Activated T-cell treated with anti-CD3 and anti-CD28 coated beads, Interleukin-2, amount 50 U/mL, for 1 hour (primary cell): ENCODE measurements around the gene IFNLR1.

Experiments
- DNase-seq: peaks from one replicate; pipeline ENCODE4 v3.0.0-alpha.2; 2020

IFNLR1 gene

DNA sequence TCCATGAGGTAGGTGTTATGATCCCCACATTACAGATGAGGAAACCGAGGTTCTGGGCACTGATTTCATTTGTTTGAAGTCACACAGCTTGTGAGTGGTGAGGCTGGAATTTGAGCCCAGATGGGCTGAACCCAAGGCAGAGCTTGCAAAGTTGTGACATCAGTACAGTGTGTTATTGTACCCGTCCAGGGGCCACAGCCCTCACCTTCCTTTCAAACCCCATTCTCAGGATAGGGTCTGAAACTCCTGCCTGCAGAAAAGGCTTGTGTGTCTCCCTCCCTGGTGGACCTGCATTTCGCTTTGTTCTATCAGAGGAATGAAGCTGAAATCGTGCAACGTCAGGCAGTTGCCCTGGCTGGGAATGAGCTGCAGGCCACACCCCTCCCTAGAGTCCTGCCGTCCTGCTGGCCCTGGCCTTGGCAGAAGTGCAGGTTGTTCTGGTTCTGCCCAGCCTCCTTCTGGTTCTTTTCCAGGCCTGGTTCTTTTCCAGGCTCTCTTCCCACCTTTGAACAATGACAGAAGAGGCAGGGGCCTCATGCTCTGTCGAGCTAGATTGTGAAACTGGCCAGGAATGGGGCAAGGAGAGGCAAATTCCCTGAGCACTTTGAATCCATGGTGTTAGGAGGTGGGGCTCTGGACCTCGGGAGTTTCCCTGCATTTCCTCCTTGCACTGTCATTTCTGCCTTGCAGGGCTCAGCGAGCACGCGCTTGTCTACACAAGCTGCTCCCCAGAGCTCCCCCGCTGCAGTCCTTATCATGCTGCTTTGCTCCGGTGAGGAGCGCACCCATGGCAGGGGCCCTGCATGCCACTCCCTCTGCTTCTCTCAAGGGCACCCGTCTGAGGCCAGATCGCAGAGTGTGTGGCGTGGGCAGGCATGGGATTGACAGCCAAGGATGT, 67.0 kb downstream of the IFNLR1 start:
- DNase-seq, result no peak

DNA sequence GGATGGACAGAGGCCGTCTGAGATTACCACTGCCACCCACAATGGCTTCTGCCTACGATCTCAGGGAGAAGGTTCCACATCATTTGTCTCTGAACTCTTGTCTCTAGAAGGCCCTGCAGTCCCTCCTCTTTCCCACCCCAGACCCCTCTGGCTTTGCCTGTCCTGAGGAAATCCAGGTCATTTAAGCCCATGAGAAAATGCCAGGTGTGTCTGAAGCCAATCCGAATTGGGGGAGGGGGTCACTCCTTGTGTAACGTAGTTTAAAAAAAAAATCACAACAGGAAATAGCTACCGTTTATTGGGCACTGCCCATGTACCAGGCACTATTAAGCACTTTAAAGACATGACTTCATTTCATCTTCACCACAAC, 67.6 kb downstream of the IFNLR1 start:
- no peak for DNase-seq

DNA sequence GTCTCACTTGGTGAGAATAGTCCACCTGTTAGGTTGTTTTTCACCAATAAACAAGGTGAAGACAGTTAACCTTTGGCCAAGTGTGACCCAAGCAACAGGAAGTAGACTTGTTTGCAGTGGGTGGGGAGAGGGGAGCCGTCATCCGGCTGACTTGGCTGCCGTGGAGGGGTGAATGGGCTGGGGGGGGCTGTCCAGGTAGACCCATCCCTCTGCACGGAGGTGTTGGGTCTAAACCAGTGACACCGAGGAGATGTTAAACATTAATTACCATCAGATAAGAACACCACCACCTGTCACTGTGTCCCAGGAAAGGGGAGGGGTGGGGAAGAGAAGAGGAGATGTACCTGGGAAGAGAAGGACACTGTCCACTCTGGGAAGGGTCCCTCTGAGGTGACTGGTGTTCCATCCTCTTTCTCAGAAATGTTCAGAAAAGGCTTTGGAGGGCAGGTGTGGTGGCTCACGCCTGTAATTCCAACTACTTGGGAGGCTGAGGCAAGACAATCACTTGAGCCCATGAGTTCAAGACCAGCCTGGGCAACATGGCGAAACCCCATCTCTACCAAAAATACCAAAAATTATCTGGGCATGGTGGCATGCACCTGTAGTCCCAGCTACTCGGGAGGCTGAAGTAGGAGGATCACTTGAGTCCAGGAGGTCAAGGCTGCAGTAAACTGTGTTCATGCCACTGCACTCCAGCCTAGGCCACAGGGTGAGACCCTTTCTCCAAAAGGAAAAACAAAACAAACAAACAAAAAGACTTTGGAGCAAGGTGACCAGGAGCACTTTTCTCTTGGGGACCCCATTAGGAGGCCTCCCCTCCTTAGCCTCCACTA, 68.5 kb downstream of the IFNLR1 start:
- DNase-seq, result no peak

DNA sequence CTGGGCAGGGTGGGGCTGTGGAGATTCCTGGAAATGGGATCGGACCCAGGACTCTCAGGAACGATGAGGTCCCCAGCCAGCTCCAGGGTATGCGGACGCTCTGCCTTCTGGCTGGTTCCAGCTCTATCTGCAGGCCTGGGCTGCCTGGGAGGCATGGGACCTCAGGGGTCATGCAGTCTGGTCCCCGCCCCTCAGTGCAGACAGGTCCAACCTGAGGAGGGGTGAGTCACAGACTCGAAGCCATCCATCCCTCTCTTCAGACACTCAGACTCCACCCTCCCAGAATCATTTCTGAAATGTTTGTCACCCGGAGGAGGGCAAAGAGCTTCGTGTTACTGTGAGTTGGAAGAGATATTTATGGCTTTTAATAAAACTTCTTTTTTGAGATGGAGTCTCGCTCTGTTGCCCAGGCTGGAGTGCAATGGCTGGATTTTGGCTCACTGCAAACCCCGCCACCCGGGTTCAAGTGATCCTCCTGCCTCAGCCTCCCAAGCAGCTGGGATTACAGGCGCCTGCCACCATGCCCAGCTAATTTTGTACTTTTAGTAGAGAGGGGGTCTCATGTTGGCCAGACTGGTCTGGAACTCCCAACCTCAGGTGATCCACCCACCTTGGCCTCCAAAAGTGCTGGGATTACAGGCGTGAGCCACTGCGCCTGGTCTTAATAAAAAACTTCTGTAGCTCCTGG, 69.2 kb downstream of the IFNLR1 start:
- no peak for DNase-seq

DNA sequence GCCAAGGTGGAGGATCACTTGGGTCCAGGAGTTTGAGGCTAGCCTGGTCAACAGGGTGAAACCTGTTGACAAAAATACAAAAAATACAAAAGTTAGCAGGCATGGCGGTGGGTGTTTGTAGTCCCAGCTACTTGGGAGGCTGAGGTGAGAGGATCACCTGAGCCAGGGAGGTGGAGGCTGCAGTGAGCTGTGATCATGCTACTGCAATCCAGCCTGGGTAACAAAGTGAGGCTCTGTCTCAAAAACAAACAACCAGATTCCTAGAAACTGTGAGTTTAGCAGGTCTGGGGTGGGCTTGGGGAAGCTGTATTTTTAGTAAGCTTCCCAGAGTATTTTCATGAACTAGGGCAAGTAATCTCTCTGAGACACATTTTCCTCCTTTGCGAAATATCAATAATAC, 70.0 kb downstream of the IFNLR1 start:
- no peak for DNase-seq

DNA sequence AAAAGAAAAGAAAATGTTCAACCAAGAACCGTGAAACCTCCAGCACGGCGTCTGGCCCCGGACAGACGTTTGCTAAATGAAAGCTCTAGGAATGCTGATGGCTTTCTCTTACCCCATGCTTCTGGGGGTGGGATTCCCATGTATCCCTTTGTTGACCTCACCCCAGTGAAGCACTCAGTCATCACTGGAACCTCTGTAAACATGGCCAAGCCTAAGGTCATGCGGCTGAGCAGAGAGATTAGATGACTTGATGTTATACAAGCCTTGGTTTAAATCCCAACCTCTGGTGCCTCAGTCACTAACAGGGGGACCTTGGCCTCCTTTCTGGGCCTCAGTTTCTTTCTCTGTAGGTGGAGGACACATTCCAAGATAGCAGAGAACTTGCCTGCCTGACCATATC, 72.3 kb downstream of the IFNLR1 start:
- DNase-seq, result no peak

DNA sequence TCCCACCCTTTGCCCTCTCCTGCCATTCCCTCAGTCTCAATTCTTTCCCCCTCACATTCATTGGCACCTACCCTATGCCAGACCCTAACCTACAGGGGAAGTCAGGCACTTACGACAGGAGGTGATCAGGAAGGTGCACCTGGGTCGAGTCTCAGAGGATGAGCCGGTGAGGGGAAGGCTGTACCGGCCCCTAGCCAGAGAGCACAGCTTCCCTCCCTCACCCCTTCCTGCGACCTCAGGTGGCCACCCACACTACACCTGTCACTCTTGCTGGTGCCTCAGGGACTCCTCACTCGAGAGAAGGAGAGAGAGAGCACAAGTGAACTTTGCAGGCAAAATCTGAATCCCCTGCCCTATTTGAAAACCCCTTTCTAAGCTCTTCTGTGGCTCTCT, 73.5 kb downstream of the IFNLR1 start:
- no peak for DNase-seq

DNA sequence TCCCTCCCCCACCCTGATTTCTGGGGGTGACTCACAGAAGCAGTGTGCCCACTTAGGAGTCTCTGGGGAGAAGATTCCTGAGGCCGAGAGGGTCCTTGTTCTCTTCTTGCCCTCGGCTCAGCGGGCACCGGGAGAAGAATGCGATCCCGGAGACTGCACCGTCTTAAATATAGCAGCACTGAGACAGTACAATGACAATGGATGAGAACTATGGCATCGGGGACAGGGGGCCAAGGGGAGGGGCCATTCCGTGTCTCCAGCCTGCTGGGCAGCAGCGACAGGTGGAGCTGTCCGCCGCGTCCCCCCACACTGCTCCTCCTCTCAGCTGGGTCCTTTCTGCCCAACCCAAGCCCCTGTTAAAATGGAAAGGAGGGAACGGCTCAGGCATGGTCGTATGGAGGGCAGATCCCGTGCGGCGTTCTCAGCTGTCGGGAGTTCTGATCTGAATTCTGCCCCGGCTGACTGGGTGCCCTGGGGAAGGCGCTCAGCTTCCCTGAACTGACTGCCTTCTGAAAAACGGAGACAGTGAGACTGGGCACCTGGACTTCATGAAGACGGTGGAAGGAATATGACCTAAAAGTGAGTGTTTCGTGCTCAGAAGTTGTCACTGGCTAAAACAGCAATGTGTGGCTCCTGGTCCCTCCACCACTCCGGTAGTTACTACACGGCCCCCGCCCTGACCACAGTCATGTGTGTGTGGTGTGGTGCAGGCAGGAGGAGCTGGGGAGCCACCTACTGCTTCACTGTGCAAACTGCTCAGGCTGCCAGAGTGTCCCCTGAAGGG, 74.9 kb downstream of the IFNLR1 start, which contains the start of gene MYOM3:
Gene MYOM3 (minus strand): TSS at position 140 of the 784 bp plus-strand sequence. CDS start 3,499 bp downstream, outside the sequence.
- peak; percentile 27 for DNase-seq

DNA sequence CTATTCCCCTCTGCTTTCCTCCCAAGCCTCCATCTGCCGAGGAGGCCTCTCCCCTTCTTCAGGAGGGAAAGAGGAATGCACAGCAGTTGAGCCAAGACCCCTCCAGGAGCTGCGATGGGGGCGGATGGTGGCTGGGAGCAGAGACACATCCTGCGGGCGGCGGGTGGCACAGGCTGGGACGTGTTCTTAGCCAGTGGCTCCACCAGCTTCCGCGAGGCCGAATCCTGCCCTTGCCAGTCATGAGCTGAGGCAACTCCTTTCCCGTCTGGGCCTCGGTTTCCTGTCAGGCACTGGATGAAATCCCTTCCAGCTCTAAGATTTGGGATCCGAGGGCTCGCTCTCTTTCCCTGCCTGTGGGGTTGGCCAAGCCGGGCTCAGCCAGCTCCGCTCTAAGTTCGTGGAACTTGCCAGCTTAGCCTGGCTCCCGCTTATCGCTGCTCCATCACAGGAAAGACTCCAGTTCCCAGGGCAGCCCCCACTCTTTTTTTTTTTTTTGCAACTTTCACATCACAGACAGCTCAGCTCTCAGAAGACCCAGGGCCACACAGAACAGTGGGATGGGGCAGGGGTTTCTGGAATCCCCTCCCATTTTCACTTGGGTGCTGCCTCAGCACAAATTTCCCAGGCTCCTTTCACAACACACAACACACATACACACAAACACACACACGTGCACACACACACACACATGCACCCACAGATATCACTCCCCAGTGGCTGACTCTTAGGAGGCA, 75.7 kb downstream of the IFNLR1 start:
- no peak for DNase-seq

DNA sequence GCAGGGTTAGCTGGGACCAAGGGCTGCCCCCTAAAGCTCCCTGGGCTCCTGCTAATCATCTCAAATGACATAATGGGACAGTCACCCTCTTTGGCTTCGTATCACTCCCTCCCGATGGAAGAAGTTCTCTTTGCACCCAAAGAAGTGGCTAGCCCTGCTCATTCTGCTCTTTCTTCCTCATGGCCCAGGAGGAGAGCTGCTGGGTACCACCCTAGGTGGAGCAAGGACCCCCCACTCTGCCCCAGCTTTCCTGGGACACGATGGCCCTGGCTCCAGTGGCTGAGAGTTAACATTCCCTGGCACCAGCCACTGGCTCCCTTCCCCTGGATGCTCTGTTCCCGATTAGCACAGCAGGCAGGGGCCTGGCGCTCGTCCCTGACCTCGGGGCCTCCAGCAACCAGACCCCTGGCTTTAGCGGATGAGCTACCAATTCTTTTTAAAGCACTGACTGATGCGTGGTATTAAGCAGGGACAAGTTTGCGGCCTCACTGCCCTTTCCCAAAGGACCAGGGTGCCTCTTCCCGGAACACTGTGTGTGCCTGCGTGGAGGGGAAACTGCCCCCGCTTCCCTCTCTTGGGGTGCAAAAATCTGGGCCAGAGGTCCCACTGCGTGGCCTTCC, 76.3 kb downstream of the IFNLR1 start:
- no peak for DNase-seq

DNA sequence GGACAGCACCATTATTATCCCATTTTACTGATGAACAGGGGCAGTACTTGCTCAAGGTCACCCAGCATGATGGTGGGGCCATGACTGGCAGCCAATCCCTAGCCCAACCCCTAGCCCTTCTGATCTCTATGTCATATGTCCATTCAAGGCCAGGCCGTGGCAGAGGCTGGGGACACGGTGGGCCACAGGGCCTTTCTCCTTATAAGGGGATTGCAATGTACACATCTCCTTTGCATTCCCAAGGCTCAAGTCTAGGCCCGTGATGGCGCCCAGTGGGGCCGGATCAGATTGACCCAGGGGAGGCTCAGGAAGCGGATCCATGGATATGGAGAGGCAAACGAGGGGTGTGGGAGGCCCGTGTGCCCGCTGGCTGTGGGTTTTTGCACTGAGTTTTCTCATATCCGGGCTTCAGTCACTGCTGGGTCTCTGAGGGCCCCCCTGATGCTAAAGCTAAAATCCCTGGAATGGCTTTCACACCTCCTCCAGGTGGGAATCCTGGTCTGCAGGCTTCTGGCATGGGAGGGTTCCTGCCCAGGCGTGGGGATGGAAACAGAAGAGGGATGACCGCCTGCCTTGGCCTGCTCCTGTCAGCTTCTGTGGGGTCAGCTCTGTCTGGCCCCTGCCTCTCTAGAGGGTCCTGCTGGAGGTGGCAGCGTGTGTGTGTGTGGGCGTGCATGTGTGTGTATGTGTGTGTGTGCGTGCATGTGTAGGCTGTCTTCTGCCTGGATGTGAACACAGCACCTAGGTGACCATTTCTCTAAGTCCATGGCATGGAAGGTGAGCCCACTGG, 77.2 kb downstream of the IFNLR1 start:
- DNase-seq, result no peak

DNA sequence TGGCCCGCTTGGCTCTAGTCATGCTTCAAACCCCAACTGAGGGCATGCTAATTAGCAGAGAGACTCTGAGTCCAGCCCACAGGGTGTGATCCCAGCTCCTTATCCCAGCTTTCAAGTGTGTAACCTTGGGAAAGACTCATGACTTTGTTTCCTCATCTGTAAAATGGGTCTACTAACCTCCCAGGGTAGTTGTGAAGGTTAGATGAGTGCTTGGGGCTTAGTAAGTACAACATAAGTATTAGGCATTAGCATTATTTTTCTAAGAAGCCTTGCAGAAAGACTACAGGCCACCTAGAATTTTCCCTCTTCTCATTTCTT, 78.0 kb downstream of the IFNLR1 start:
- DNase-seq, result no peak

DNA sequence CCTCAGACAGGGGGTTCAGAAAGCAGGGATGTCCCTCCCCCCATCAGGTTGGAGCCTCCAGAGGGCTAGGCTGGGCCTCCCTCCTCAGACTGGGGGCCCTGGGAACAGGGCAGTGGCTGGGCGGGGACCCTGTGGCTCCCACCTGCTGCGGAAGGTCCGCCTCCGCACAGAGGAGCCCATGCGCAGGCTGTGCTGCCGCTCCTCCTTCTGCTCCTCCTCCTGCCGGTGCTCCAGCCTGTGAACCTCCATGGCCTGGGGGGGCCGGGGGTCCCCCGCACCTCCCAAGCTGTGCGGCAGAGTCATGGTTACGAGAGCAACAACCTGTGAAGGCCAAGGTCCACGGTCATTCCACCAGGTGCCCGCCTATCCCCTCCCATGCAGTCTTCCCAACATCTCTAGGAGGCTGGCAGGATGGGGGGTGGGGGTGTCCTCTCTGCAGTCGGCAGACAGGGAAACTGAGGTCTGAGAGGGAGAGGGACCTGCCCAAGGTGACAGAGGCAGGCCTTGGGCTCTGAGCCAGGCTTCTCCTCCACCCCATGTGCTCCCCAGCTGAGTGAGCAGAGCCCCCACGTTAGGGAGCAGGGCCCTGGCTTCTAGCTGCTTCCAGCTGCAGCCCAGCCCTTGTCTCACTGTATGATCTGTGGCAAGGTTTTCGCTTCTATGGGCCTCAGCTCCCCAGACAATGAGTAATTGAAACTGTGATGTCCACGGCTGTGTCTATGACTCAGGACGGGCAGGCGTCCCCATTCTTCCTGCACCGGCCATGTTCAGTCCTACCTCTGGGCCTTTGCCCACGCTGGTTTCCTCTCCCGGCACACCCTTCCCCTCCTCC, 78.5 kb downstream of the IFNLR1 start:
- DNase-seq, result no peak

DNA sequence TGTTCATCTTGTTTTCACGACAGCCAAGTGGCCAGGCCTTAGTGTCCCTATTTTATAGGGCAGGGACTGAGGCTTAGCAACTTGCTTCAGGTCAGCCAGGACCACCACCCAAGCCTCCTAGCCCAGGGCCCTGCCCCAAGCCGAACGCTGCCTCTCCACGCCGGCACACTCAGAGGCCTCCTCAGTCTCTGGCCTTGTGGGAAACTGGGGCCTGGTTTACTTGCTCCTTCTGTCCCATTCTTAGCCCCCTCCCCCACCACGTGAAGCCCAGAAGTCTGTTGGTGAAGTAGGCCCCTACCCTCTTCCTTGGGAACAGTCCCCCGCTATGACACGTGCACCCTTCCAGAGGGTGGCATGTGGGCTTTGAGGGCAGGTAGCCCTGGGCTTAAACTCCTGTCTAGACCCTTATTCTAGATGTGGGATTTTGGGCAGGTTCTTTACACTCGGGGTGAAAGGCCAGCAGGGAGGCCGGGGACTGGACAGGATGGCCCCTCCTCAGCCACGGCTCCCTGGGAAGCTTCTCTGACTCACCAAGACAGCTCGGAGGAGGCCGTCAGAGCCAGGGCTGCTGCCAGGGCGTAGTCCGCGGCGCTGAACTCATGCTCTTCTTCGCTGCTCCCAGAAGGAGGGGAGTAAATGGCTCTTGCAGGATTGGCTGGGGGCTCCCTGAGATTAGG, 79.5 kb downstream of the IFNLR1 start:
- no peak for DNase-seq

DNA sequence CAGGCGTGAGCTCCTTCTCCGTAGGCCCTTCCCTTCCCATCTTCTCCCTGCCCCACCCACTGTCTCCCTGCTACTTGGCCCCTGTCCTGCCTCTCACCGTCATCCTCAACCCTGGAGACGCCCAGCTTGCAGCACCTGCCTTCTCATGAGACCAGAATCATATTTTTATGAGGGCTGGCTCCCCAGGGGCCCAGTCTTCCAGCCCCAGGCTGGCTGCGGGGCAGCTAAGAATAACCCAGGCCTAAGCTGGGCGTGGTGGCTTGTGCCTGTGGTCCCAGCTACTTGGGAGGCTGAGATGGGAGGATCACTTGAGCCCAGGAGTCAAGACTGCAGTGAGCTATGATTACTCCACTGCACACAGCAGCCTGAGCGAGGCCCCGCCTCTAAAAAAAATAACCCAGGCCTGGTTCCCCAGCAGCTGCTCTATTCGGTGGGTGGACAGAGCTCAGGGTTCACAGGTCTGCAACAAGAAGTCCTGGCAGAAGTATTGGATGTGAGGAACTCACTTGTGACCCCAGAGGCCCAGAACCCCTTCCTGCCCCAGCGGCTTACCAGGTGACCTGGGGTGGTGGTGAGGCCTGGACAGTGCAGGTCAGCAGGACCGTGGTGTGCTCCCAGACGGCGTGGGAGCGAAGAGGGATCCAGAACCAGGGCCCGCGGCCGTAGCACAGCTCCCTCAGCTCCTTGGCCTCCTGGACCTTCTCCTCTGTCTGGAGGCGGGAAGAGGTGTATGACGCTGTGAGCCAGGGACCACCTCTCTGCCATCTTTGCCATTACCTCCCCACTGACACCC, 81.5 kb downstream of the IFNLR1 start:
- DNase-seq, result no peak

DNA sequence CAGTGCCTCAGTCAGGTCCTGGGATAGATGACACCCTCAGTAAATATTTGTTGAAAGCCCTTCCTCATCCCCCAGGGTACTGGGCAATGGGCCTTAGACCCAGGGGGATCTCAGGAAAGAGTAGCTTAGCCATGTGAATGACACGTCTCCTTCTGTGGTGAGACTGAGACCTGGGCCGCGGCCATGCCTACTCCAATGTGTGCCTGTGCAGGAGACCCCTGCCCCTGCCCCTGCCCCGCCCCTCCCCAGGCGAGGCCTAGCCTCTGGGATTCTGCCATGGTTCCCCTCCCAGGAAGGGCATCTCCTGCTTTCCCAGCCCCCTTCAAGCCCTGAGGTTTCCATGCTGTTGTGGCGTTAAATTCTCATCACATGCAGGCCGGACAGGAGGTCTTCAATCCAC, 82.2 kb downstream of the IFNLR1 start:
- no peak for DNase-seq
